ENCODE results near the gene RNGTT. TPM values are rescaled to one million over a fixed set of nuclear protein-coding genes. Genes with fewer than 3 reads are reported as not detected.

Gene RNGTT
- total RNA-seq, 1 experiment from 2014 or later, result 15.2 TPM

- H3K27me3 ChIP-seq (ENCODE audit: insufficient read depth, low read depth), result no peaks in the 10 kb centered on the region
- no peak for TF ChIP-seq EZH2 (IDR thresholded peaks at IDR 0.05; ENCODE audit: low read depth)
- no peak for TF ChIP-seq CTCF (conservative IDR thresholded peaks at IDR 0.05)
- CTCF ChIA-PET, result no interaction called here
These were observed 98.1 kb downstream of the RNGTT start for GRCh38 chr6:88865275-88865674.

GRCh38 chr6:88864359-88865054, 98.9 kb downstream of the RNGTT start:
- H3K36me3 ChIP-seq (ENCODE audit: low read depth), result no peaks in the 10 kb centered on the region
- H3K4me3 ChIP-seq, result no peak overlapping the region
- H3K9me2 ChIP-seq (ENCODE audit: insufficient read depth), result no peaks in the 10 kb centered on the region
- no peaks in the 10 kb centered on the region for H3K27me3 ChIP-seq (ENCODE audit: insufficient read depth, low read depth)
- H3K79me2 ChIP-seq (ENCODE audit: low read depth), result no peaks in the 10 kb centered on the region
- no peaks in the 10 kb centered on the region for H3K9me3 ChIP-seq (ENCODE audit: insufficient read depth, low read depth)
- no peaks in the 10 kb centered on the region for H4K20me1 ChIP-seq (ENCODE audit: insufficient read depth)
- H3K4me2 ChIP-seq, result no peak overlapping the region
- no peak overlapping the region for H2AFZ ChIP-seq
- H3K27ac ChIP-seq, result no peak overlapping the region
- intact Hi-C loops (cut with micrococcal nuclease; ENCODE audit: unreplicated experiment), result loop anchor here (10.0 kb wide), 1 partner anchor 1730 kb away; no protein-coding TSS in a partner anchor
- ChIA-PET POLR2A (ENCODE audit: unreplicated experiment) (no interaction called here), CTCF (no interaction called here)
- BruUV-seq (replicated peaks), result no TSS peak
- DNase-seq, result no peak
- no peak for TF ChIP-seq EZH2 (IDR thresholded peaks at IDR 0.05; ENCODE audit: low read depth)
- no peak for TF ChIP-seq CTCF (conservative IDR thresholded peaks at IDR 0.05)
- H3K4me1 ChIP-seq (replicated peaks; ENCODE audit: insufficient read depth), result no peaks in the 10 kb centered on the region
- H3F3A ChIP-seq (ENCODE audit: insufficient read depth, low read depth), result no peaks in the 10 kb centered on the region

More at GRCh38 chr6:88865275-88865674, 98.1 kb downstream of the RNGTT start:
- Histone ChIP-seq H3K9me2 (ENCODE audit: insufficient read depth) (no peaks in the 10 kb centered on the region), H4K20me1 (ENCODE audit: insufficient read depth) (peaks cover under 1% of the 10 kb centered on the region; the same call in 1 of the 2 replicates), H3K79me2 (ENCODE audit: low read depth) (no peaks in the 10 kb centered on the region), H3K9me3 (ENCODE audit: insufficient read depth, low read depth) (no peaks in the 10 kb centered on the region), H3F3A (ENCODE audit: insufficient read depth, low read depth) (no peaks in the 10 kb centered on the region), H3K27ac (no peak overlapping the region), H3K4me1 (replicated peaks; ENCODE audit: insufficient read depth) (no peaks in the 10 kb centered on the region), H3K36me3 (ENCODE audit: low read depth) (no peaks in the 10 kb centered on the region), H2AFZ (no peak overlapping the region), H3K4me2 (no peak overlapping the region), H3K4me3 (no peak overlapping the region)
- no TSS peak for BruUV-seq (replicated peaks)
- intact Hi-C loops (cut with micrococcal nuclease; ENCODE audit: unreplicated experiment), result loop anchor here (10.0 kb wide), 1 partner anchor 1730 kb away; no protein-coding TSS in a partner anchor
- DNase-seq, result no peak
- POLR2A ChIA-PET (ENCODE audit: unreplicated experiment), result interaction anchor here (0.5 kb wide), 1 partner anchor 340 kb away, joined by 3 read pairs; no protein-coding TSS in a partner anchor

- intact Hi-C loops (cut with micrococcal nuclease; ENCODE audit: unreplicated experiment), result loop anchor here (10.0 kb wide), 1 partner anchor 1726 kb away; no protein-coding TSS in a partner anchor
- no peak for TF ChIP-seq CTCF (conservative IDR thresholded peaks at IDR 0.05)
- TF ChIP-seq EZH2 (IDR thresholded peaks at IDR 0.05; ENCODE audit: low read depth), result no peak
- no peaks in the 10 kb centered on the region for H3K36me3 ChIP-seq (ENCODE audit: low read depth)
These were observed 103.1 kb downstream of the RNGTT start for GRCh38 chr6:88860310-88860709.

More at GRCh38 chr6:88860310-88860709, 103.1 kb downstream of the RNGTT start:
- DNase-seq, result no peak
- H3K4me1 ChIP-seq (replicated peaks; ENCODE audit: insufficient read depth), result no peaks in the 10 kb centered on the region
- ChIA-PET CTCF (no interaction called here), POLR2A (ENCODE audit: unreplicated experiment) (no interaction called here)
- BruUV-seq (replicated peaks), result no TSS peak
- no peak overlapping the region for H2AFZ ChIP-seq
- H3K79me2 ChIP-seq (ENCODE audit: low read depth), result no peaks in the 10 kb centered on the region
- no peak overlapping the region for H3K4me2 ChIP-seq
- no peaks in the 10 kb centered on the region for H3K9me3 ChIP-seq (ENCODE audit: insufficient read depth, low read depth)
- no peak overlapping the region for H3K27ac ChIP-seq
- H4K20me1 ChIP-seq (ENCODE audit: insufficient read depth), result no peaks in the 10 kb centered on the region
- no peak overlapping the region for H3K4me3 ChIP-seq
- H3K9me2 ChIP-seq (ENCODE audit: insufficient read depth), result no peaks in the 10 kb centered on the region
- no peaks in the 10 kb centered on the region for H3K27me3 ChIP-seq (ENCODE audit: insufficient read depth, low read depth)
- H3F3A ChIP-seq (ENCODE audit: insufficient read depth, low read depth), result no peaks in the 10 kb centered on the region
